Omental fat pad (tissue), 4 donors: ENCODE results near the gene FAM43B. TPM values are rescaled to one million over a fixed set of nuclear protein-coding genes. Genes with fewer than 3 reads are reported as not detected.

Experiments
- ATAC-seq: fragments of 150-250 bp; one replicate; pipeline ENCODE4 v1.9.1; 2016; ENCODE audit warnings: mild to moderate bottlenecking, moderate library complexity; ENCODE audit not compliant: low FRiP score
- DNase-seq: peaks from one replicate; pipeline ENCODE4 v3.0.0-alpha.2; 2019; ENCODE audit warnings: low spot score
- CTCF ChIP-seq, 3 donors: fragments of 450-650 bp; IDR thresholded peaks; one replicate each; pipeline ENCODE4 v1.5.1; 2016 to 2017; ENCODE audit warnings: antibody characterized with exemption in 3 of 3, mild to moderate bottlenecking in 3 of 3, moderate library complexity in 2 of 3
- total RNA-seq, 4 donors: library from RNA; depleted of rRNA; stranded (reverse); fragments of >200 nt; gene quantifications; one replicate each; pipeline ENCODE4 v1.1.0, GENCODE V29; 2016

FAM43B gene
- total RNA-seq, 4 donors from 2014 or later = 0.31 to 2.2 (median 0.70) TPM

GRCh38 chr1:20569523-20570098 is 17.2 kb downstream of the FAM43B start:
- ATAC-seq (no peak), DNase-seq (no peak)

GRCh38 chr1:20571427-20571826 is 19.1 kb downstream of the FAM43B start:
- no peak for TF ChIP-seq CTCF (IDR thresholded peaks at IDR 0.05)
- ATAC-seq = no peak
- no peak for DNase-seq

More at GRCh38 chr1:20569523-20570098, 17.2 kb downstream of the FAM43B start:
- no peak for TF ChIP-seq CTCF (IDR thresholded peaks at IDR 0.05)

GRCh38 chr1:20573987-20574386 is 21.6 kb downstream of the FAM43B start:
- ATAC-seq = no peak
- DNase-seq = no peak
- no peak for TF ChIP-seq CTCF (IDR thresholded peaks at IDR 0.05)

GRCh38 chr1:20574686-20575540 is 22.5 kb downstream of the FAM43B start:
- DNase-seq (peak; percentile 85), ATAC-seq (no peak)
- peak in 2 of 3 donors; percentile 14 to 43 for TF ChIP-seq CTCF (IDR thresholded peaks at IDR 0.05)

- no peak for DNase-seq
- ATAC-seq = no peak
- TF ChIP-seq CTCF (IDR thresholded peaks at IDR 0.05) = no peak
Observed at GRCh38 chr1:20575541-20576336, 23.4 kb downstream of the FAM43B start.

- DNase-seq (no peak), ATAC-seq (no peak)
- TF ChIP-seq CTCF (IDR thresholded peaks at IDR 0.05) = no peak
Observed at GRCh38 chr1:20578062-20578461, 25.7 kb downstream of the FAM43B start.
